Fibroblast of upper back skin (primary cell): ENCODE data around the gene MAP3K21.

Experiments used
- DNase-seq: peaks from one replicate; pipeline ENCODE4 v3.0.0-alpha.2; 2013

MAP3K21 gene

GRCh38 chr1:233390842-233391737, 63.6 kb downstream of the MAP3K21 start:
- DNase-seq = no peak

DNA sequence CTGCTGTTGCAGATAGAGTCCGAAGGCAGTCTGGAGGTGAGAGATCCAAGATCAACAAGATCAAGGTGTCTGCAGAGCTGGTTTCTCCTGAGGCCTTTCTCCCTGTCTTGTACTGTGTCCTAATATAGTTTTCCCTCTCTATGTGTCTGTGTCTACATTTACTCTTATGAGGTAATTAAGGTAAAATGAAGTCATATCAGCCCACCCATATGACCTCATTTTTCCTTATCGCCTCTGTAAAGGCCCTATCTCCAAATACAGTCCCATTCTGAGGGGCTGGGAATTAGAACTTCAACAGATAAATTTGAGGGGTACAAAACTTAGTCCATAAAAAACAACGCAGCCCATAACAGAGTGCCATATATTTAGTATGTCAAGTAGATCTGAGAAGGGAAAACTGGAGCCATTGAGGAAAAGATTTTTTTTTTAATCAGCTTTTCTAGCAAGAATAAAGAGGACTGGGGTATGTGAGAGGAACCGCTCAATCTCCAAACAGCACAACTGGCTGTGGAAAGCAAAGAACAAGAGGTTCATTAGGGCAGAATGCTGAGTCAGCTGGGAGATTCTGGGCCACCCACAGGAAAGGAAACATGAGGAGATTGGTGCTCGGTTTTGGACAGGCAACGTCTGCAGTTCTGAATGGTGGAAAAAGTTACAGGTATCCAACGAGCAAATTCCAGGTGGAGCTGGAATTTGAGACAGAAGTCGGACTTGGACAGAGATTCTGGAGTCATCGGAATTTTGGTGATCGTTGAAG, 65.7 kb downstream of the MAP3K21 start:
- DNase-seq = no peak

DNA sequence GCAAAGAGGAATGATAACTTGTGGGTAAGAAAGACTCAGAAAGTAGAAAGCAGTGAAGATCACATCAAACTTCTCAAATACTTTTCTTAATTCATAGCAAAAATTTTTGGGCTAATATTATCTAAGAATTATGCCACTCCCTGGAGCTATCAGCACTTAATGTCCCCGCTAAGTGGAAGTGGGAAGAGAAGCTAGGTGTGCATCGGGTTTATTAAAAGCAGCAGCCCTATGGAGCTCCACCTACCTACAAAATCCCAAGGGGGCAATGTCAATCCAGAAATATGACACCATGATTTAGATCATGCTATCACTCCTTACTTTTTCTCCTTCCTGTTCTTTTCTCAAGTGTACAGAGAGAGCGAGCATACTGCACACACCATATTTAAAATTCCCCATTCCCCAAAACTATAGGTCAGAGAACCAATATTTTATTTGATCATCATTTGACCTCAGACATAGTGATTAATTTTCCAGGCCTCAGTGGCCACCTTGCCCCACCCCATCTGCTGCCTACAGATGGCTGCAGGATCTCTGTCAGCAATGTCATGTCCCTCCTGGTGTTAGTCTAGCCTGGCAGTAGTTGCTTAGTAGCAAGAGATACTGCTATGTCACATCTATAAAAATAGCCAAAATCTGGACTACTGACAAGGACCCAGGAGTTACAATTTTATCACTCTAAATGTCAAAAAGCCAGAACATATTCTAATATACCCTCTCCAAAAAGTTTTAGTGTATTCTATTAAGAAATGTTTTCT, 66.6 kb downstream of the MAP3K21 start:
- no peak for DNase-seq

DNA sequence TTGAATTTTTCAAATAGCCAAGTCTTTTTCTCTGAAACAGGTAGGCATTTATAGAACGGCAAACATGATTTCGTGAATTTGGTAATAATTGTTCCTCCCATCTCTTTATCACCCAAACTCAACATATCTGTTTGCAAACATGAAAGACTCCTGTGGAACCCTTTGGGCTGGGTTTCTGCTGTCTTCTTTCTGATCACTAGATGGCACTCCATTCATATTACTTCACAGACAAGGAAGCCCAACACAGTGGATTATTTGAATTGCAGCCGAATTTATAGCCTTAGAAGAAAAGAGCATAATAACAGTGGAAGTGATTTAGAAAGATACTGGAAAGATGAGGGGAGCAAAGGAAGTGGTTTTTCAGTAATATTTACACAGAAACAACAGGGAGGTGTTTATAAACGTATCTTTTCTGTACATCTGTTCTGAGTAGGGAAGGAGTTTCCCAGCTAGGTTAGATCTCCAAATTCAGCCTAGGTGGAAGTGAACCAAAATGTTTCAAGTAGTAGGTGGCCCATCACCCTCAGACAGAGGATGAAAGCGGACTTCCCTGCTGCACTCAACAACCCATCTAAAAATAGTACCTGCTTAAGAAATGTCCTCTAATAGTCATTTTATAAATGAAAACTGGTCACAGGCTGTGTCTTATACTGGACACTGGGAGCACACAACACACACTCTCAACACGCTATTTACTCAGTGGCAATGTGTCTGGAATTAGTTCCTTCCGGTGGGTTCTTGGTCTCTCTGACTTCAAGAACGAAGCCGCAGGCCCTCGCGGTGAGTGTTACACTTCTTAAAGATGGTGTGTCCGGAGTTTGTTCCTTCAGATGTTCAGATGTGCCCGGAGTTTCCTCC, 67.6 kb downstream of the MAP3K21 start:
- peak; percentile 53 for DNase-seq

DNA sequence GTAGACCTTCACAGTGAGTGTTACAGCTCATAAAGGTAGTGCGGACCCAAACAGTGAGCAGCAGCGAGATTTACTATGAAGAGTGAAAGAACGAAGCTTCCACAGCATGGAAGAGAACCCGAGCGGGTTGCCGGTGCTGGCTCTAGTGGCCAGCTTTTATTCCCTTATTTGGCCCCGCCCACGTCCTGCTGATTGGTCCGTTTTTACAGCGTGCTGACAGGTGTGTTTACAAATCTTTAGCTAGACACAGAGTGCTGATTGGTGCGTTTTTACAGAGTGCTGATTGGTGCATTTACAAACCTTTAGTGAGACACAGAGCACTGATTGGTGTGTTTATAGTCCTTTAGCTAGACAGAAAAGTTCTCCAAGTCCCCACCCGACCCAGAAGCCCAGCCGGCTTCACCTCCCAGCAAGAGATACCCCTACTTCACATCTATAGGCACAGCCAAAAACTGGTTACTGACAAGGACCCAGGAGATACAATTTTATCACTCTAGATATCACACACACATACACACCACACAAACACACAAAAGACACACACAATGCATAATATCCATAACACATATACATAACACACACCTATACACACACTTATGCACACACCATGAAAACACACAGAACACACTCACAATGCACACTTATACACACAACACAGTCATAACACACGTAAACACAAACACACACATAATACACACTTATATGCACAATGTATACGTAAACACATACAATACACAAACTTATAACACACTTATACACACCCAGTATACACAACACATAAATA, 68.5 kb downstream of the MAP3K21 start:
- DNase-seq = no peak

DNA sequence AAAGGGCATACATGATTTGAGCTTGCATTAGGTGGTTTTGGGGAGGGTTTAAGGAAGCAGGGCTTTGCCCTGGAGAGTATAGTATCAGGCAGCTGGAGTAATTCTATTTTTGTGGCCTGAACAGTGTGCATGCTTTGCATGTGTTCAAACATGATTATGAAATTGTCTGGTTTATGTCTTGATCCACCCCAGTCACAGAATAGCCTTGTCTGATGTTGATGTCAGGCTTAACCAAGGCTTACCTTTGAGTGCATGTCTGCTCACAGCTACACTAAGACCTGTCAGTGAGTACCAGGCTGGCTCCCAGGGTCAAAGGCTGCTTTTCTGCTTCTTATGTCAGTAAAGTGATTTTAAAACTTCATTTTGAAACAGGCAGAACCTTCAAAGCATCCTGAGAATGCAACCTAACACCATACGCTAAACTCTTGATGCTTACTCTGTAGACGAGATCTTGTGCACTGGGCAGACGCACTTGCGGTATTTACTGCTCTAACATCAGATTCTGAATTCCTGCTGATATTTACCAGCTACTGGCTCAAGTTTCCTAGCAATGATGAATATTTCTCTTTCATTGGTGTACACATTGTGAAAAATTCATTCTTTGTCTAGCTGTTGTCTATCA, 78.9 kb downstream of the MAP3K21 start:
- no peak for DNase-seq

- DNase-seq = no peak
Measured at GRCh38 chr1:233406994-233407631, 79.6 kb downstream of the MAP3K21 start.

DNA sequence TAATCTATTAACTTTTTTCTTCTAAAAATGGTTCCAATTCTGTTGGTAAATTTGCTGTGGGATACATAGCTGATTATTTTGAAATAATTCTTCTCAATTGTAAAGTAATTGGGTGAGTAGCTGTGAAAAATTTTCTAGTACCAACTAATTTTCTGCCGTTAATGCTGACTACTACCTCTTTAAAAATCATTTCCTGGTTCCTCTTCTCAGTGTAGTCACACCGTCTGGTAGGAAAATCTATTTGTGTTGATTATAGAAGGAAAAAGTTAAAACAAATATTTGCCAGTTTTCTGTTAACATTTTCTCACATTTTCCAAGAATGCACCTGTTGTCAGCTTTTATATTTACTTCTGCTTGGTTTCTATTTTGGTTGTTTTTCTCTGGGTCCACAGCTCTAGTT, 82.0 kb downstream of the MAP3K21 start:
- DNase-seq = no peak

DNA sequence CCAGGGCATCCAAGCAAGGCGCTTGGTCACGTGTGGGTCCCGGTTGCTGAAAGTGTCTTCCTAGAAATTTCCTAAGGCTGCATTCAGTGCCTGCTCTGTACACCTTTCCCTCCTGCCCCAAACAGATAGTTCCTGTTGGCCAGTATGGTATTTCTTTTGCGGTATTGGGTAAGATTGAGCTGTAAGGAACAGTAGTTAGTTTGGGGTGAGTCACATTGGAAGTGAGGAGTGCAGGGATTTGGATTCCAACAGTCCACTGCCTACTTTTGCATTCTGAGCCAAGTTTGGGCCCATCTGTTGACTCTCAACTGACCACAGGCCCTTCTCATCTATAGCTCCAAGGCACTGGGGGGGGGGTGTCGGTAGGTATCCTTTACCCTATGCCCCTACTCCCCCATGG, 83.4 kb downstream of the MAP3K21 start:
- DNase-seq = no peak

- DNase-seq = no peak
Measured at GRCh38 chr1:233412812-233413211, 85.3 kb downstream of the MAP3K21 start.

- DNase-seq = no peak
Measured at GRCh38 chr1:233421293-233421692, 93.8 kb downstream of the MAP3K21 start.

- no peak for DNase-seq
Measured at GRCh38 chr1:233424779-233425178, 97.3 kb downstream of the MAP3K21 start.

DNA sequence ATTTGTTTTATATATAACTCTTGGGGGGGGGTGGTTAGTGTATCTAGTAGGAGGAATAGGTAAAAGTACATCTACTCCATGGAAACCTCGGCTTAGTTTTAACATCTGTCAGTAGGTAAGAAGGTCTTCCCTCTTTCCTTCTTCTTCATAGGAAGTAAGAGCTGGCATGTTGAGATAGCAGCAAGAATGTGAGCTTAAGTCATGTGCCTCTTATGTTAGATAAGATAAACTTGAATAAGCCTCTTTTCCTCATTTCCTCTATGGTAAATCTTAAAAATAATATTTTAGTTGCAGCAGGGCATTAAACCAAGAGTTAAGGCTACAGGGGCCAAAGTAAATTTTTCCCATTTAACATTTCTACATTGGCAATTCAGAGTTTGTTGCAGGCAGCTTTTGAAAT, 100.4 kb downstream of the MAP3K21 start:
- DNase-seq = no peak

DNA sequence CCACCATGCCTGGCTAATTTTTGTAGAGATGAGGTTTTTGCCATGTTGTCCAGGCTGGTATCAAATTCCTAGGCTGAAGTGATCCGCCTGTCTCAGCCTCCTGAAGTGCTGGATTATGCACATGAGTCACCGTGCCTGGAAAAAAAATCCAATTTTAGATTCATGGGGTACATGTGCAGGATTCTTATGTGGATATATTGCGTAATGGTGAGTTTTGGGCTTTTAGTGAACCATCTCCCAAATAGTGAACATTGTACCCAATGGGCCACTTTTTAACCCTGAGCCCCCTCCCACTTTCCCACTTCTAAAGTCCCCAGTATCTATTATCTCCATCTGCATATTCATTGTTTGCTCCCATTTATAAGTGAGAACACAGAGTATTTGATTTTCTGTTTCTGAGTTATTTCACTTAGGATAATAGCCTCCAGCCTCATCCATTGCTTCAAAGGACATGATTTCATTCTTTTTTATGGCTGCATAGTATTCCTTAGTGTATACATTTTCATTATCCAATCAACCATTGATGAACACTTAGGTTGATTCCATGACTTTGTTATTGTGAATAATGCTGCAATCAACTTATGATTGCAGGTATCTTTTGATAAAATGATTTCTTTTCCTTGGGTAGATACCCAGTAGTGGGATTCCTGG, 104.4 kb downstream of the MAP3K21 start:
- no peak for DNase-seq

- DNase-seq = peak; percentile 19
Measured at GRCh38 chr1:233432916-233433315, 105.4 kb downstream of the MAP3K21 start.

DNA sequence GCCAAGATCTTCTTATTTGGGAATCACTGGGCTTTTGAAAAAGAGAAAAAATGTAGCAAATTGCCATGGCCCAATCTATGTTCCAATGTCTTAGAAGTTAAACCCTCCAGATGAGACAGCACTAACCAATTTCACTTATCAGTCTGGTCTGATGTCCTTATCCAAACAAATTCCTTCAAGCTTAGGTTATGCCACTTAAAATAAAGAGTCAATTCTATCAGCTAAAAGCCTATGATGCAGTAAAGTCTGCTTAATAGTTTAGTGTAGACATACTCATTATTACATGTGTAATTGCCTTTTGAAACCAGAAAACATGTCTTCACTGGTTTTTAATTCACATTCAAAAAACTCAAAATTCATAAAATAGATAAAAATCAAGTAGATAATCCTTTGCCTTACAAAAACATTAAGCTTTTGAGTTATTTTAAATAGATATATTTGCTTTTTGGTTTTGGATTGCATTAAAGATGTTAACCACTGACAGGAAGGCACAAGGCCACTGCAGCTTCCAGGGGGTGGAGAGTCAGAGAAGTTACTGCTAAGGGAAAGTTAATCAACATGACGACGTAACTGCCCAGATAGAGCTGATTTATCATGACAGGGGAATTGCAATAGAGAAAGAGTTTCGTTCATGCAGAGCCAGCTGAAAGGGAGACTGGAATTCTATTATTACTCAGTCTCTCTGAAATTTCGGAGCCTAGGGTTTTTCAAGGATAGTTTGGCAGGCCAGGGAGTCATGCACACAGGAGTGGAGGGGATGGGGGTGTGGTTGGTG, 106.1 kb downstream of the MAP3K21 start:
- DNase-seq = peak; percentile 13
